Neuronal stem cell (in vitro differentiated cells): ENCODE data around the gene CHMP1A.
A peak's percentile ranks its signal among the peaks of the same experiment; 100 is the strongest.

Source experiments
- DNase-seq: peaks from one replicate; pipeline ENCODE4 v3.0.0-alpha.2; 2013; ENCODE audit warnings: low spot score
- H2AFZ ChIP-seq: one replicate; pipeline ENCODE4 v1.6.1; 2013; ENCODE audit warnings: mild to moderate bottlenecking, low read length, inconsistent platforms
- H2AK5ac ChIP-seq: 2 replicates; pipeline ENCODE4 v1.6.1; 2013; ENCODE audit warnings: low read depth, mild to moderate bottlenecking, inconsistent platforms, low read length, moderate library complexity, mixed read lengths
- H2BK120ac ChIP-seq: 2 replicates; pipeline ENCODE4 v1.6.1; 2013; ENCODE audit warnings: low read depth, mild to moderate bottlenecking, inconsistent platforms, low read length, moderate library complexity, mixed read lengths
- H2BK12ac ChIP-seq: one replicate; pipeline ENCODE4 v1.6.1; 2013; ENCODE audit warnings: low read length, inconsistent platforms
- H2BK15ac ChIP-seq: 2 replicates; pipeline ENCODE4 v1.6.1; 2013; ENCODE audit warnings: mild to moderate bottlenecking, low read length, inconsistent platforms, mixed read lengths
- H2BK5ac ChIP-seq: one replicate; pipeline ENCODE4 v1.6.1; 2013; ENCODE audit warnings: inconsistent platforms, mild to moderate bottlenecking, low read length, moderate library complexity
- H3K14ac ChIP-seq: one replicate; pipeline ENCODE4 v1.6.1; 2013; ENCODE audit warnings: low read length, inconsistent platforms
- H3K18ac ChIP-seq: 2 replicates; pipeline ENCODE4 v1.6.1; 2013; ENCODE audit warnings: low read length, inconsistent platforms
- H3K23ac ChIP-seq: 2 replicates; pipeline ENCODE4 v1.6.1; 2013; ENCODE audit warnings: low read depth, mild to moderate bottlenecking, mixed read lengths, low read length, inconsistent platforms; ENCODE audit not compliant: poor library complexity
- H3K27ac ChIP-seq: replicated peaks from 3 replicates; pipeline ENCODE4 v1.5.1; 2013; ENCODE audit warnings: low read length, inconsistent platforms
- H3K27me3 ChIP-seq, 3 experiments: 2 replicates each; pipeline ENCODE4 v1.6.1; 2013; ENCODE audit warnings: low read length in 3 of 3, mild to moderate bottlenecking in 2 of 3, inconsistent platforms in 1 of 3, low read depth in 1 of 3, mixed read lengths in 1 of 3, moderate library complexity in 1 of 3; ENCODE audit not compliant: control insufficient read depth in 3 of 3, insufficient read depth in 3 of 3
- H3K36me3 ChIP-seq, 2 donors: replicated peaks in 1 of 2; 2 replicates each; pipeline ENCODE4 v1.6.1; 2013; ENCODE audit warnings: low read length in 2 of 2; ENCODE audit not compliant: control insufficient read depth in 2 of 2, insufficient read depth in 2 of 2
- H3K4ac ChIP-seq: 2 replicates; pipeline ENCODE4 v1.6.1; 2013; ENCODE audit warnings: inconsistent platforms, mild to moderate bottlenecking, low read length, moderate library complexity
- H3K4me1 ChIP-seq, 2 donors: 1 replicate in 1 of 2; 2 replicates in 1 of 2; pipeline ENCODE4 v1.6.1; 2013; ENCODE audit warnings: low read length in 2 of 2, low read depth in 1 of 2; ENCODE audit not compliant: control insufficient read depth in 2 of 2, insufficient read depth in 1 of 2
- H3K4me2 ChIP-seq: one replicate; pipeline ENCODE4 v1.6.1; 2013; ENCODE audit warnings: mild to moderate bottlenecking, low read length, inconsistent platforms; ENCODE audit not compliant: insufficient read depth, poor library complexity, severe bottlenecking
- H3K4me3 ChIP-seq, 2 donors: 2 replicates each; pipeline ENCODE4 v1.5.1; 2013; ENCODE audit warnings: low read length in 2 of 2, mild to moderate bottlenecking in 2 of 2, inconsistent platforms in 1 of 2, moderate library complexity in 1 of 2
- H3K79me1 ChIP-seq: one replicate; pipeline ENCODE4 v1.6.1; 2013; ENCODE audit warnings: low read depth, mild to moderate bottlenecking, inconsistent platforms, low read length, moderate library complexity
- H3K9ac ChIP-seq: one replicate; pipeline ENCODE4 v1.6.1; 2013; ENCODE audit warnings: mild to moderate bottlenecking, low read depth, low read length, inconsistent platforms; ENCODE audit not compliant: poor library complexity
- H3K9me3 ChIP-seq, 2 donors: replicated peaks in 1 of 2; 2 replicates each; pipeline versions ENCODE3 to v1.6.1; 2013; ENCODE audit warnings: low read length in 2 of 2, mild to moderate bottlenecking in 2 of 2, inconsistent platforms in 1 of 2, low read depth in 1 of 2, mixed read lengths in 1 of 2, moderate library complexity in 1 of 2; ENCODE audit not compliant: control insufficient read depth in 2 of 2, insufficient read depth in 1 of 2
- H4K8ac ChIP-seq: one replicate; pipeline ENCODE4 v1.6.1; 2013; ENCODE audit warnings: low read depth, mild to moderate bottlenecking, inconsistent platforms, low read length, moderate library complexity
- H4K91ac ChIP-seq: one replicate; pipeline ENCODE4 v1.6.1; 2013; ENCODE audit warnings: low read length, low read depth, mild to moderate bottlenecking, inconsistent platforms; ENCODE audit not compliant: poor library complexity
- WGBS, 2 donors: extraction: QIAGEN DNeasy Blood & Tissue Kit; methylation state at CpG; one replicate each; pipeline ENCODE4 v1.1.7; 2013; ENCODE audit warnings: missing lambda C conversion rate in 2 of 2, mixed read lengths in 1 of 2; ENCODE audit not compliant: insufficient read length in 2 of 2, insufficient replicate concordance in 1 of 2; ENCODE audit errors: extremely low coverage in 2 of 2; 5-methylcytosine and 5-hydroxymethylcytosine counted together

The CHMP1A gene

GRCh38 chr16:89615176-89615575 is 42.3 kb downstream of the CHMP1A start:
- Histone ChIP-seq H3K14ac (peak overlapping the region; percentile 75), H2BK5ac (peak overlapping the region; percentile 53), H2AFZ (peak overlapping the region; percentile 65), H2BK12ac (peak overlapping the region; percentile 73), H3K23ac (peak overlapping the region; percentile 55), H4K8ac (peak overlapping the region; percentile 48), H3K9me3 (no peaks in the 10 kb centered on the region), H3K27me3 (no peaks in the 10 kb centered on the region), H2BK15ac (peak overlapping the region; percentile 87), H3K36me3 (no peaks in the 10 kb centered on the region), H2BK120ac (peak overlapping the region; percentile 87), H3K4me2 (no peak overlapping the region), H4K91ac (peak overlapping the region; percentile 30), H3K4ac (no peak overlapping the region), H3K79me1 (no peaks in the 10 kb centered on the region), H3K9ac (peak overlapping the region; percentile 21), H3K4me1 (peaks cover 7 to 12% of the 10 kb centered on the region in 2 donors), H3K27ac (no peak overlapping the region), H3K4me3 (no peak overlapping the region), H2AK5ac (peak overlapping the region; percentile 99), H3K18ac (peak overlapping the region; percentile 91)
- WGBS, 2 donors = no CpG with 5 or more reads among the region's 13 CpGs
- DNase-seq = no peak

- Histone ChIP-seq H3K79me1 (no peaks in the 10 kb centered on the region), H3K9ac (no peak overlapping the region), H4K91ac (peak overlapping the region; percentile 46), H3K4me2 (no peak overlapping the region), H3K9me3 (no peaks in the 10 kb centered on the region), H2BK5ac (peak overlapping the region; percentile 1), H2BK15ac (peak overlapping the region; percentile 26), H2BK120ac (peak overlapping the region; percentile 36), H3K4me3 (no peak overlapping the region), H3K23ac (no peak overlapping the region), H4K8ac (no peak overlapping the region), H3K27me3 (no peaks in the 10 kb centered on the region), H2AK5ac (peak overlapping the region; percentile 79), H3K18ac (peak overlapping the region; percentile 19), H3K14ac (no peak overlapping the region), H2AFZ (no peak overlapping the region), H3K27ac (no peak overlapping the region), H2BK12ac (no peak overlapping the region), H3K4ac (no peak overlapping the region), H3K36me3 (no peaks in the 10 kb centered on the region), H3K4me1 (peaks cover 5 to 9% of the 10 kb centered on the region in 2 donors)
- no CpG with 5 or more reads among the region's 22 CpGs for WGBS, 2 donors
- no peak for DNase-seq
Measured at GRCh38 chr16:89613954-89614459, 43.5 kb downstream of the CHMP1A start.

GRCh38 chr16:89613231-89613953 is 44.1 kb downstream of the CHMP1A start, which contains the start of gene DPEP1:
Gene DPEP1 (plus strand): TSS chr16:89613642. CDS start chr16:89630411, 16,769 bp downstream.
- Histone ChIP-seq H2BK120ac (peak within 1 kb of the TSS; percentile 36), H2BK5ac (peak within 1 kb of the TSS; percentile 1), H3K23ac (no peak within 1 kb of the TSS), H3K36me3 (no peaks in the 10 kb centered on the region), H3K27ac (no peak within 1 kb of the TSS), H3K4me2 (no peak within 1 kb of the TSS), H3K79me1 (no peaks in the 10 kb centered on the region), H4K91ac (peak within 1 kb of the TSS; percentile 46), H3K18ac (peak within 1 kb of the TSS; percentile 90), H3K4me3 (no peak within 1 kb of the TSS), H3K4me1 (peaks cover 8 to 13% of the 10 kb centered on the region in 2 donors), H3K4ac (peak within 1 kb of the TSS; percentile 23), H3K14ac (no peak within 1 kb of the TSS), H3K9ac (peak within 1 kb of the TSS; percentile 55), H2AFZ (peak within 1 kb of the TSS; percentile 83), H3K9me3 (no peaks in the 10 kb centered on the region), H2AK5ac (peak within 1 kb of the TSS; percentile 79), H4K8ac (peak within 1 kb of the TSS; percentile 43), H2BK12ac (peak within 1 kb of the TSS; percentile 66), H3K27me3 (no peaks in the 10 kb centered on the region), H2BK15ac (peak within 1 kb of the TSS; percentile 89)
- DNase-seq = no peak
- no CpG with 5 or more reads among the region's 19 CpGs for WGBS, 2 donors

- H3K27ac ChIP-seq = no peak overlapping the region
- no peaks in the 10 kb centered on the region for H3K36me3 ChIP-seq
- no peaks in the 10 kb centered on the region for H3K9me3 ChIP-seq
- no peak overlapping the region for H3K4me3 ChIP-seq
- no peak overlapping the region for H3K4ac ChIP-seq
- H3K9ac ChIP-seq = no peak overlapping the region
- no peak overlapping the region for H3K23ac ChIP-seq
- no peak overlapping the region for H2AFZ ChIP-seq
- no peak overlapping the region for H2AK5ac ChIP-seq
- H3K79me1 ChIP-seq = no peaks in the 10 kb centered on the region
- no peak overlapping the region for H3K14ac ChIP-seq
- WGBS, 2 donors = no CpG with 5 or more reads among the region's 20 CpGs
- H3K27me3 ChIP-seq = no peaks in the 10 kb centered on the region
- H2BK12ac ChIP-seq = no peak overlapping the region
- no peak overlapping the region for H4K91ac ChIP-seq
- no peak overlapping the region for H2BK15ac ChIP-seq
- peaks cover 8 to 15% of the 10 kb centered on the region in 2 donors for H3K4me1 ChIP-seq
- H3K18ac ChIP-seq = no peak overlapping the region
- no peak overlapping the region for H4K8ac ChIP-seq
- no peak overlapping the region for H2BK5ac ChIP-seq
- H3K4me2 ChIP-seq = no peak overlapping the region
- H2BK120ac ChIP-seq = no peak overlapping the region
- DNase-seq = no peak
Measured at GRCh38 chr16:89612415-89613166, 44.9 kb downstream of the CHMP1A start.
